Activated CD4-positive, alpha-beta T cell treated with anti-CD3 and anti-CD28 coated beads, Interleukin-2, amount 10 ng/mL, durations not matched to agents 24 days and 14 days (primary cell): Measurements from ENCODE around the gene SRPK2. TPM values are rescaled to one million over a fixed set of nuclear protein-coding genes. Genes with fewer than 3 reads are reported as not detected.

ENCODE experiments used
- DNase-seq: peaks from one replicate; pipeline ENCODE4 v3.0.0; 2022
- H3K27ac Mint-ChIP-seq: one replicate; pipeline ENCODE4 v1.8.0; 2022; ENCODE audit warnings: mild to moderate bottlenecking, mixed read lengths
- H3K27me3 Mint-ChIP-seq: one replicate; pipeline ENCODE4 v1.8.0; 2022; ENCODE audit warnings: mixed read lengths
- H3K36me3 Mint-ChIP-seq: one replicate; pipeline ENCODE4 v1.8.0; 2022; ENCODE audit warnings: low read depth, mild to moderate bottlenecking, mixed read lengths
- H3K4me1 Mint-ChIP-seq: one replicate; pipeline ENCODE4 v1.8.0; 2021; ENCODE audit warnings: mixed read lengths
- H3K4me3 Mint-ChIP-seq: one replicate; pipeline ENCODE4 v1.8.0; 2022; ENCODE audit warnings: mild to moderate bottlenecking, moderate library complexity, mixed read lengths
- H3K9me3 Mint-ChIP-seq: one replicate; pipeline ENCODE4 v1.8.0; 2021; ENCODE audit warnings: mixed read lengths
- intact Hi-C: fragments of 100-400 bp; cut with micrococcal nuclease; formaldehyde crosslinking; loops from one replicate; pipeline ENCODE4 v1.15.1; 2023
- total RNA-seq: library from RNA; stranded (reverse); gene quantifications from 2 replicates; pipeline ENCODE4 v1.2.3, GENCODE V29; 2022

The SRPK2 gene
- total RNA-seq, 1 donor from 2014 or later, result 52.3 TPM

GRCh38 chr7:105177026-105177425 lies 211.7 kb downstream of the SRPK2 start:
- Mint-ChIP-seq H3K27me3 (no peaks in the 10 kb centered on the region), H3K4me3 (no peak overlapping the region), H3K4me1 (peaks cover 5% of the 10 kb centered on the region), H3K36me3 (peaks cover 4% of the 10 kb centered on the region), H3K27ac (no peak overlapping the region), H3K9me3 (no peaks in the 10 kb centered on the region)
- intact Hi-C loops, result no loop called here
- no peak for DNase-seq

GRCh38 chr7:105173586-105173985 lies 215.1 kb downstream of the SRPK2 start:
- H3K27me3 Mint-ChIP-seq, result no peaks in the 10 kb centered on the region
- H3K4me3 Mint-ChIP-seq, result no peak overlapping the region
- H3K27ac Mint-ChIP-seq, result no peak overlapping the region
- H3K36me3 Mint-ChIP-seq, result peaks cover 5% of the 10 kb centered on the region
- H3K4me1 Mint-ChIP-seq, result peaks cover 5% of the 10 kb centered on the region
- intact Hi-C loops, result no loop called here
- DNase-seq, result no peak
- H3K9me3 Mint-ChIP-seq, result no peaks in the 10 kb centered on the region

GRCh38 chr7:105164751-105165150 lies 224.0 kb downstream of the SRPK2 start:
- H3K9me3 Mint-ChIP-seq, result peaks cover 4% of the 10 kb centered on the region
- no peaks in the 10 kb centered on the region for H3K27me3 Mint-ChIP-seq
- H3K4me1 Mint-ChIP-seq, result peaks cover 2% of the 10 kb centered on the region
- DNase-seq, result no peak
- no peak overlapping the region for H3K27ac Mint-ChIP-seq
- no peak overlapping the region for H3K4me3 Mint-ChIP-seq
- peaks cover 42% of the 10 kb centered on the region for H3K36me3 Mint-ChIP-seq
- intact Hi-C loops, result no loop called here

- DNase-seq, result no peak
- Mint-ChIP-seq H3K4me1 (peaks cover 2% of the 10 kb centered on the region), H3K36me3 (peaks cover 39% of the 10 kb centered on the region), H3K9me3 (peaks cover 4% of the 10 kb centered on the region), H3K4me3 (no peak overlapping the region), H3K27me3 (no peaks in the 10 kb centered on the region), H3K27ac (no peak overlapping the region)
- intact Hi-C loops, result no loop called here
Observed at GRCh38 chr7:105163718-105164117, 225.0 kb downstream of the SRPK2 start.

GRCh38 chr7:105161366-105161765 lies 227.4 kb downstream of the SRPK2 start:
- H3K27ac Mint-ChIP-seq, result no peak overlapping the region
- H3K4me1 Mint-ChIP-seq, result peaks cover 10% of the 10 kb centered on the region
- peaks cover 4% of the 10 kb centered on the region for H3K9me3 Mint-ChIP-seq
- H3K36me3 Mint-ChIP-seq, result peaks cover 33% of the 10 kb centered on the region
- no peak overlapping the region for H3K4me3 Mint-ChIP-seq
- no peaks in the 10 kb centered on the region for H3K27me3 Mint-ChIP-seq
- intact Hi-C loops, result no loop called here
- DNase-seq, result no peak

GRCh38 chr7:105157278-105157677 lies 231.4 kb downstream of the SRPK2 start:
- Mint-ChIP-seq H3K27ac (no peak overlapping the region), H3K9me3 (no peaks in the 10 kb centered on the region), H3K4me1 (peaks cover 12% of the 10 kb centered on the region), H3K4me3 (no peak overlapping the region), H3K36me3 (peaks cover 14% of the 10 kb centered on the region), H3K27me3 (no peaks in the 10 kb centered on the region)
- intact Hi-C loops, result loop anchor here (10.0 kb wide), 2 partner anchors 108 to 268 kb away; no protein-coding TSS in a partner anchor
- no peak for DNase-seq

GRCh38 chr7:105156731-105157130 lies 232.0 kb downstream of the SRPK2 start:
- H3K36me3 Mint-ChIP-seq, result peaks cover 14% of the 10 kb centered on the region
- H3K9me3 Mint-ChIP-seq, result no peaks in the 10 kb centered on the region
- intact Hi-C loops, result loop anchor here (10.0 kb wide), 2 partner anchors 108 to 268 kb away; no protein-coding TSS in a partner anchor
- peaks cover 12% of the 10 kb centered on the region for H3K4me1 Mint-ChIP-seq
- H3K27ac Mint-ChIP-seq, result peak overlapping the region; percentile 2
- no peaks in the 10 kb centered on the region for H3K27me3 Mint-ChIP-seq
- no peak for DNase-seq
- H3K4me3 Mint-ChIP-seq, result no peak overlapping the region

- intact Hi-C loops, result loop anchor here (5.0 to 10.0 kb wide), 3 partner anchors 111 to 271 kb away; no protein-coding TSS in a partner anchor
- DNase-seq, result no peak
- no peaks in the 10 kb centered on the region for H3K27me3 Mint-ChIP-seq
- H3K4me3 Mint-ChIP-seq, result no peak overlapping the region
- H3K9me3 Mint-ChIP-seq, result no peaks in the 10 kb centered on the region
- H3K36me3 Mint-ChIP-seq, result peaks cover 14% of the 10 kb centered on the region
- H3K4me1 Mint-ChIP-seq, result peaks cover 14% of the 10 kb centered on the region
- no peak overlapping the region for H3K27ac Mint-ChIP-seq
Observed at GRCh38 chr7:105154084-105154483, 234.6 kb downstream of the SRPK2 start.

GRCh38 chr7:105153531-105153930 lies 235.2 kb downstream of the SRPK2 start:
- peak overlapping the region; percentile 35 for H3K27ac Mint-ChIP-seq
- no peaks in the 10 kb centered on the region for H3K27me3 Mint-ChIP-seq
- H3K4me3 Mint-ChIP-seq, result no peak overlapping the region
- H3K36me3 Mint-ChIP-seq, result peaks cover 14% of the 10 kb centered on the region
- DNase-seq, result no peak
- peaks cover 14% of the 10 kb centered on the region for H3K4me1 Mint-ChIP-seq
- H3K9me3 Mint-ChIP-seq, result no peaks in the 10 kb centered on the region
- intact Hi-C loops, result loop anchor here (5.0 to 10.0 kb wide), 3 partner anchors 111 to 271 kb away; no protein-coding TSS in a partner anchor

- no peaks in the 10 kb centered on the region for H3K27me3 Mint-ChIP-seq
- H3K4me3 Mint-ChIP-seq, result no peak overlapping the region
- peaks cover 5% of the 10 kb centered on the region for H3K36me3 Mint-ChIP-seq
- H3K9me3 Mint-ChIP-seq, result no peaks in the 10 kb centered on the region
- DNase-seq, result no peak
- intact Hi-C loops, result loop anchor here (5.0 to 10.0 kb wide), 3 partner anchors 114 to 274 kb away; no protein-coding TSS in a partner anchor
- no peak overlapping the region for H3K27ac Mint-ChIP-seq
- H3K4me1 Mint-ChIP-seq, result peaks cover 6% of the 10 kb centered on the region
Observed at GRCh38 chr7:105151152-105151551, 237.6 kb downstream of the SRPK2 start.

- no peaks in the 10 kb centered on the region for H3K27me3 Mint-ChIP-seq
- no peak overlapping the region for H3K4me3 Mint-ChIP-seq
- no peaks in the 10 kb centered on the region for H3K9me3 Mint-ChIP-seq
- intact Hi-C loops, result loop anchor here (5.0 to 10.0 kb wide), 3 partner anchors 115 to 275 kb away; no protein-coding TSS in a partner anchor
- peaks cover 3% of the 10 kb centered on the region for H3K36me3 Mint-ChIP-seq
- H3K27ac Mint-ChIP-seq, result no peak overlapping the region
- H3K4me1 Mint-ChIP-seq, result peaks cover 6% of the 10 kb centered on the region
- DNase-seq, result no peak
Observed at GRCh38 chr7:105149827-105150226, 238.9 kb downstream of the SRPK2 start.

GRCh38 chr7:105141068-105141467 lies 247.7 kb downstream of the SRPK2 start:
- Mint-ChIP-seq H3K36me3 (peaks cover 17% of the 10 kb centered on the region), H3K27me3 (no peaks in the 10 kb centered on the region), H3K27ac (no peak overlapping the region), H3K9me3 (no peaks in the 10 kb centered on the region), H3K4me3 (no peak overlapping the region), H3K4me1 (no peaks in the 10 kb centered on the region)
- intact Hi-C loops, result no loop called here
- DNase-seq, result no peak

- intact Hi-C loops, result no loop called here
- no peaks in the 10 kb centered on the region for H3K9me3 Mint-ChIP-seq
- DNase-seq, result no peak
- H3K4me1 Mint-ChIP-seq, result no peaks in the 10 kb centered on the region
- peaks cover 16% of the 10 kb centered on the region for H3K36me3 Mint-ChIP-seq
- H3K4me3 Mint-ChIP-seq, result no peak overlapping the region
- H3K27ac Mint-ChIP-seq, result no peak overlapping the region
- no peaks in the 10 kb centered on the region for H3K27me3 Mint-ChIP-seq
Observed at GRCh38 chr7:105139381-105139780, 249.3 kb downstream of the SRPK2 start.

- intact Hi-C loops, result no loop called here
- Mint-ChIP-seq H3K27ac (no peak overlapping the region), H3K4me3 (no peak overlapping the region), H3K27me3 (no peaks in the 10 kb centered on the region), H3K9me3 (no peaks in the 10 kb centered on the region), H3K4me1 (no peaks in the 10 kb centered on the region), H3K36me3 (peaks cover 14% of the 10 kb centered on the region)
- DNase-seq, result no peak
Observed at GRCh38 chr7:105137898-105138297, 250.8 kb downstream of the SRPK2 start.

- Mint-ChIP-seq H3K36me3 (peaks cover 15% of the 10 kb centered on the region), H3K4me1 (peaks cover 5% of the 10 kb centered on the region), H3K9me3 (no peaks in the 10 kb centered on the region), H3K27ac (no peak overlapping the region), H3K27me3 (no peaks in the 10 kb centered on the region), H3K4me3 (no peak overlapping the region)
- no peak for DNase-seq
- intact Hi-C loops, result no loop called here
Observed at GRCh38 chr7:105136221-105136620, 252.5 kb downstream of the SRPK2 start.
